ENCODE data around the gene MRPS11. TPM values are rescaled to one million over a fixed set of nuclear protein-coding genes. Genes with fewer than 3 reads are reported as not detected.

The MRPS11 gene
- total RNA-seq, 1 experiment from 2014 or later = 47.4 TPM

DNA sequence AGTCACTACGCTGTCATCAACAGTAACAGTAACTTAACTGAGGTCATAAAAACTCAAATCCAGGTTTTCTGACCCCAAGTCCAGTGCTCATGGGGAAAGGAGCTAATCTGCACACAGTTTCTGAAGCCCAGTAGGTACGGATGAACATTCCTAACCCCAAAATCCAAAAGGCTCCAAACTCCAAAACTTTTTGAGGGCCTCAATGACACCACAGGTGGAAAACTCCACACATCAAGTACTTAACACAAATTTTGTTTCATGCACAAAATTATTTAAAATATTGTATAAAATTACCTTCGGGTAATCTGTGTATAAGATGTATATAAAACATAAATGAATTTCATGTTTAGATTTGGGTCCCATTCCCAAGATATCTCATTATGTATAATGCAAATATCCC, 10.8 kb upstream of the MRPS11 start (continued):
- TF ChIP-seq POLR2A (IDR thresholded peaks at IDR 0.05; ENCODE audit: borderline replicate concordance, extremely low read depth, insufficient read depth, insufficient read length) = no peak
- TF ChIP-seq, protein P1, sequence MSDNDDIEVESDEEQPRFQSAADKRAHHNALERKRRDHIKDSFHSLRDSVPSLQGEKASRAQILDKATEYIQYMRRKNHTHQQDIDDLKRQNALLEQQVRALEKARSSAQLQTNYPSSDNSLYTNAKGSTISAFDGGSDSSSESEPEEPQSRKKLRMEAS (IDR thresholded peaks at IDR 0.05) = no peak
- TF ChIP-seq CEBPB (IDR thresholded peaks at IDR 0.05; ENCODE audit: low read depth) = no peak

DNA sequence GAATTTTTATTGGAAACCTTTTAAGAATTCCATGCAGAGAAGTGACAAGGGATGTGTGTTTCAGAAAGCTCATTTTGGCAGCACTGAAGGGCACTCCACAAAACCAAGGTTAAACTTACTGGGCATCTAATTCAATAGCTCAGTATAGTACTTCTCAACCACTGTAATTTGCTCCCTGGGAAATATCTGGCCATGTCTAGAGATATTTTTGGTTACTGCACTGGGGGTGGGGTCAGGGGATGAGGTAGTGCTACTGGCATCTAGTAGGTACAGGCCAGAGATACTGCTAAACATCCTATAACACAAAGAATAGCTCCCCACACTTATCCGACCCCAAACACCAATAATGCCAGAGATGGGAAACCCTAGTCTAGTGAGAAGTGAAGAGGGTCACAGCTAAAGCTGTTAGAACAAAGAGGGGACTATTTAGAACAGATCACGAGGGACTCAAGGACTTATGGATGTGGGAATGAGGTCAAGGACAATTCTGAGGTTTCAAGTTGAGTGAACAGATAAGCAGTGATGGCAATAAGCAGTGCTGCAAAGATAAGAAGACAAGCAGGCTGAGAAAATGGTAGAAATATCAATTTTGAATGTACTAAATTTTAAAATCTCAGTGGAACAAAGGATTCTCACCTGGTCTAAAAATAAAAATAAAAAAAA, 3.5 kb upstream of the MRPS11 start:
- Histone ChIP-seq H3K27me3 (ENCODE audit: insufficient read depth, low read length) (no peaks in the 10 kb centered on the region), H3K9me2 (ENCODE audit: insufficient read depth) (no peaks in the 10 kb centered on the region), H3K9ac (ENCODE audit: low read length) (no peak overlapping the region), H4K20me1 (ENCODE audit: insufficient read depth) (no peaks in the 10 kb centered on the region), H3K4me2 (ENCODE audit: low read length) (no peak overlapping the region), H3K36me3 (ENCODE audit: control insufficient read depth in 1 of 2, insufficient read depth in 2 of 2, low read length in 2 of 2) (peaks cover 34 to 37% of the 10 kb centered on the region in 2 experiments; a peak in 3 of 4 replicates), H3K79me2 (ENCODE audit: insufficient read depth, low read length) (peaks cover 54% of the 10 kb centered on the region), H3K27ac (ENCODE audit: low read depth, low read length) (no peak overlapping the region), H3K9me3 (ENCODE audit: control insufficient read depth in 1 of 2, insufficient read depth in 1 of 2, low read depth in 1 of 2, low read length in 2 of 2) (no peaks in the 10 kb centered on the region), H3K4me3 (replicated peaks in 1 of 2; ENCODE audit: low read depth in 1 of 2, low read length in 2 of 2) (no peak overlapping the region), H2AFZ (ENCODE audit: low read depth, low read length, poor library complexity, severe bottlenecking) (no peak overlapping the region), H3K4me1 (ENCODE audit: control insufficient read depth in 1 of 2, insufficient read depth in 2 of 2, low read length in 2 of 2) (peaks cover 13 to 17% of the 10 kb centered on the region in 2 experiments)
- BruUV-seq (replicated peaks) = no TSS peak
- RAD21 ChIA-PET (ENCODE audit: low non-redundant PET in 1 of 2, low total read pairs in 2 of 2, uncharacterized antibody in 2 of 2, unreplicated experiment in 2 of 2) = no interaction called here
- CTCF ChIA-PET = interaction anchor here (0.6 to 1.4 kb wide), 2 partner anchors 9 to 1031 kb away, joined by 4 read pairs; no protein-coding TSS in a partner anchor
- ATAC-seq (no peak), DNase-seq (ENCODE audit: low read depth, low spot score) (no peak)
- intact Hi-C loops (cut with micrococcal nuclease) = no loop called here
- TF ChIP-seq ZNF274 (IDR thresholded peaks at IDR 0.05; ENCODE audit: low read depth, low read length) (no peak), FOSL1 (IDR thresholded peaks at IDR 0.05; ENCODE audit: low read depth) (no peak), EGR1 (IDR thresholded peaks at IDR 0.05; ENCODE audit: low read depth) (no peak), ZFX (IDR thresholded peaks at IDR 0.05) (no peak), POLR2AphosphoS5 (IDR thresholded peaks at IDR 0.05; ENCODE audit: low read depth, low read length) (no peak), RAD21 (IDR thresholded peaks at IDR 0.05; ENCODE audit: low read depth) (no peak), ATF3 (IDR thresholded peaks at IDR 0.05) (no peak), JUND (IDR thresholded peaks at IDR 0.05) (no peak), ZBTB33 (IDR thresholded peaks at IDR 0.05; ENCODE audit: extremely low read depth, insufficient replicate concordance, low read length) (no peak)
- TF ChIP-seq, protein P1 (IDR thresholded peaks at IDR 0.05) = no peak
- TF ChIP-seq, protein P2, sequence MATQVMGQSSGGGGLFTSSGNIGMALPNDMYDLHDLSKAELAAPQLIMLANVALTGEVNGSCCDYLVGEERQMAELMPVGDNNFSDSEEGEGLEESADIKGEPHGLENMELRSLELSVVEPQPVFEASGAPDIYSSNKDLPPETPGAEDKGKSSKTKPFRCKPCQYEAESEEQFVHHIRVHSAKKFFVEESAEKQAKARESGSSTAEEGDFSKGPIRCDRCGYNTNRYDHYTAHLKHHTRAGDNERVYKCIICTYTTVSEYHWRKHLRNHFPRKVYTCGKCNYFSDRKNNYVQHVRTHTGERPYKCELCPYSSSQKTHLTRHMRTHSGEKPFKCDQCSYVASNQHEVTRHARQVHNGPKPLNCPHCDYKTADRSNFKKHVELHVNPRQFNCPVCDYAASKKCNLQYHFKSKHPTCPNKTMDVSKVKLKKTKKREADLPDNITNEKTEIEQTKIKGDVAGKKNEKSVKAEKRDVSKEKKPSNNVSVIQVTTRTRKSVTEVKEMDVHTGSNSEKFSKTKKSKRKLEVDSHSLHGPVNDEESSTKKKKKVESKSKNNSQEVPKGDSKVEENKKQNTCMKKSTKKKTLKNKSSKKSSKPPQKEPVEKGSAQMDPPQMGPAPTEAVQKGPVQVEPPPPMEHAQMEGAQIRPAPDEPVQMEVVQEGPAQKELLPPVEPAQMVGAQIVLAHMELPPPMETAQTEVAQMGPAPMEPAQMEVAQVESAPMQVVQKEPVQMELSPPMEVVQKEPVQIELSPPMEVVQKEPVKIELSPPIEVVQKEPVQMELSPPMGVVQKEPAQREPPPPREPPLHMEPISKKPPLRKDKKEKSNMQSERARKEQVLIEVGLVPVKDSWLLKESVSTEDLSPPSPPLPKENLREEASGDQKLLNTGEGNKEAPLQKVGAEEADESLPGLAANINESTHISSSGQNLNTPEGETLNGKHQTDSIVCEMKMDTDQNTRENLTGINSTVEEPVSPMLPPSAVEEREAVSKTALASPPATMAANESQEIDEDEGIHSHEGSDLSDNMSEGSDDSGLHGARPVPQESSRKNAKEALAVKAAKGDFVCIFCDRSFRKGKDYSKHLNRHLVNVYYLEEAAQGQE (IDR thresholded peaks at IDR 0.05; ENCODE audit: low read depth) = no peak
- POLR2A ChIA-PET = no interaction called here

Measured in HCT116 (cell line).